Tibial nerve (tissue), 4 donors: ENCODE data around the gene MPHOSPH10.
"Not testable (repeated sequence)": the region's sequence is repeated elsewhere in the genome, so short reads cannot be mapped to it uniquely, and the experiment has no call there.

ENCODE experiments used
- CTCF ChIP-seq, 5 experiments: fragments of 200-600 bp in 3 of 5; fragments of 450-650 bp in 2 of 5; sonication (generic) in 3 of 5; IDR thresholded peaks; one replicate each; pipeline ENCODE4 v1.5.1; 2016 to 2019; ENCODE audit warnings: antibody characterized with exemption in 5 of 5, mild to moderate bottlenecking in 3 of 5, moderate library complexity in 2 of 5
- EP300 ChIP-seq, 2 donors: sonication (generic); formaldehyde crosslinking; IDR thresholded peaks; one replicate each; pipeline ENCODE4 v1.6.1; 2017; ENCODE audit warnings: antibody characterized with exemption in 2 of 2, mild to moderate bottlenecking in 1 of 2
- POLR2A ChIP-seq, 2 donors: fragments of 450-650 bp; IDR thresholded peaks; one replicate each; pipeline ENCODE4 v1.6.1; 2017; ENCODE audit warnings: antibody characterized with exemption in 2 of 2, mild to moderate bottlenecking in 2 of 2, moderate library complexity in 2 of 2

- TF ChIP-seq CTCF, POLR2A, EP300 (IDR thresholded peaks at IDR 0.05): not testable (repeated sequence)
These were observed 1.1 kb downstream of the MPHOSPH10 start for GRCh38 chr2:71131387-71132166.
